ENCODE data around the gene SURF4.

SURF4 gene

DNA sequence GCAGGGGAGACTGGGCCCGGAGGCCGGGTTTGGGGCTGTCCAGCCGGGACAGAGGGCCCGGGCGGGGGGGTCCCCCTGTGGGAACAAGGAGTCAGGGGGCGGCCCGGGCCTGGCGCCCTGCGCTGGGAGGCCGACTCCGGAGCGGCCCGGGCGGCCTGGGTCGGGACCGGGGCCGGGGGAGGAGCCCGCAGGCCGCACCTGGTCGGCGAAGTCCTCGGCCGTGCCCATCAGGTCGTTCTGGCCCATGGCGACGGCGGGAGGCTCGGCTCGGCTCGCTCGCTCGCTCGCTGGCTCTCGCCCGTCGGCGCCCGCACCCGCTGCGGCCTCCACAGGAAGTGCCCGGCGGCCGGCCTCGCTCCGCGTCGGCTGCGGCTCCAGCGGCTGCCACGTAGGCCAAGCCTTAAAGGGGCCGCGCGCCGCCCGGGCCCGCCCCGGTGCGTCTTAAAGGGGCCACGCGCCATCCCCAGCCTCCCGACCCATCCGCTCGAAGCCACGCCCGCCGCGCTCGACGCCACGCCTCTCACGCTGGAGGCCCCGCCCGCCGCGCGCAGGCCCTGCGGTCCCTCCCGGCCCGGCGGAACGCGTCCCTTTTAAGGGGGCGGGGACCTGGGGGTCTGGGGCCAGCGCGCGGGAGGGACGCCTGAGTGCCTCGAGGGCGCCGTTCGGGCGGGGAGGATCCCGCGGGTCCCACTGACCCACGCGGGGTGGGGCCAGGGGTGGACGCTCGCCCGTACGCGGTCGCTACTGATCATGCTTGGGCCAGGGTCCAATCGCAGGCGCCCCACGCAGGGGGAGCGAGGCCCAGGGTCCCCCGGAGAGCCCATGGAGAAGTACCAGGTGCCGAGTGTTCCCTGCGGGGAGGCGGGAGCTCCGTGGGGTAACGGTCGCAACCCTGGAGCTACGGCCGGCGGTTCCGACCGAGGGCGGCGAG is at the start of gene SURF4, which contains the start of gene STKLD1:
SURF4 (minus strand) TSS at position 337 of the 931 bp plus-strand sequence; CDS start at position 246, 91 bp downstream.
STKLD1 (plus strand) TSS at position 643 of the 931 bp plus-strand sequence; CDS start at position 751, 108 bp downstream.
- peak; percentile 94 for DNase-seq

DNA sequence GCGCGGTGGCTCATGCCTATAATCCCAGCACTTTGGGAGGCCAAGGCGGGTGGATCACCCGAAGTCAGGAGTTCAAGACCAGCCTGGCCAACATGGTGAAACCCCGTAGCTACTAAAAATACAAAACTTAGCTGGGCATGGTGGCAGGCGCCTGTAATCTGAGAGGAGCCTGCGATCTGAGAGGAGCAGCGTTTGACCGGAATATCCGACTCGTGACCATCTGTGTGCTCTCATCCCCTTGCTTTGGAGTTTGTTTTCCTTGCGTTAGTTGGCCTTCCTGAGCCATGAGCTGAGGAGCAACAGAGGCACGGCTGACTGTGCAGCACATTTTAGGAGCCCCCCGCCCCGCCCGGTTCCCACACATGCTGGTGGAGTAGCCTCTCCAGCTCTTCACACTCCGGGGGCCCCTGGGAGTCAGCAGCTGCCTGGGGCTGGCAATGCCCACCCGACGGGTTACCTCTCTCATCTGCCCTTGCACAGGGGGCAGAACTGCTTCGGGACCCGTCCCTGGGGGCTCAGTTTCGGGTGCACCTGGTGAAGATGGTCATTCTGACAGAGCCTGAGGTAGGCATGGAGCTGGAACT is 49.3 kb upstream of the SURF4 start:
- no peak for DNase-seq

DNA sequence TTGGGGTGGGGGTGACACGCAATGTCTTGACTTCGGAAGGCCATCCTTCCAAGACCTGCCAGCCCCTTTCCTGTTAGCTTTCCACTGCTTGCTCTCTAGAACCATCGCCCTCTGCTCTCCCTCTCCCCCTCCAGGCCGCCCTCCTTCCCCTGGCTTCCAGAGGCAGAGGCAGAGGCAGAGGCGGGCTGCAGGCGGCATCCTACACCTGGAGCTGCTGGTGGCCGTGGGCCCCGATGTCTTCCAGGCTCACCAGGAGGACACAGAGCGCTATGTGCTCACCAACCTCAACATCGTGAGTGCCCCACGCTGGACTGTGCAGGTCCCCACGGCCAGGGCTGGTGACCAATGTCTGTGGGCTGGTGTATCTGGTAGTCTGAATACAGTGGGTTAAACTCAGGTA is 48.3 kb upstream of the SURF4 start:
- no peak for DNase-seq

DNA sequence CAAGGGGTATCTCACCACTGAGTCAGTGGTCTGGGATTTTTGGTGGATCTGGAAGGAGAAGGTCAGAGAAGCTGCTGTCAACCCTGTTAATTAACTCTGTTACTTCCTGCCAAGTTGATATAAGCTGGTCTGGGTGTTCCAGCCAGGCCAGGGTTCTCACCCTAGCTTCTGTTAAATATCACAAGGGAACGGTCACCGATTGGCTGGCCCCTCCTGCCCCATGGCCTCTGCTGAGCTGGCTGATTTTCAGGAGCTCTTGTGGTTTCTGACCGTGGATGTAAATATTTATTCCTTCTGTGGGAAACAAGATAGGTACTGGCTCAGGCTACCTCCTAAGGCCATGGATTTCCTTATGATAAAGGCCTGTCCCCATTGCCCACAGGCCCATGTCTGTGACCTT is 47.4 kb upstream of the SURF4 start:
- no peak for DNase-seq

DNA sequence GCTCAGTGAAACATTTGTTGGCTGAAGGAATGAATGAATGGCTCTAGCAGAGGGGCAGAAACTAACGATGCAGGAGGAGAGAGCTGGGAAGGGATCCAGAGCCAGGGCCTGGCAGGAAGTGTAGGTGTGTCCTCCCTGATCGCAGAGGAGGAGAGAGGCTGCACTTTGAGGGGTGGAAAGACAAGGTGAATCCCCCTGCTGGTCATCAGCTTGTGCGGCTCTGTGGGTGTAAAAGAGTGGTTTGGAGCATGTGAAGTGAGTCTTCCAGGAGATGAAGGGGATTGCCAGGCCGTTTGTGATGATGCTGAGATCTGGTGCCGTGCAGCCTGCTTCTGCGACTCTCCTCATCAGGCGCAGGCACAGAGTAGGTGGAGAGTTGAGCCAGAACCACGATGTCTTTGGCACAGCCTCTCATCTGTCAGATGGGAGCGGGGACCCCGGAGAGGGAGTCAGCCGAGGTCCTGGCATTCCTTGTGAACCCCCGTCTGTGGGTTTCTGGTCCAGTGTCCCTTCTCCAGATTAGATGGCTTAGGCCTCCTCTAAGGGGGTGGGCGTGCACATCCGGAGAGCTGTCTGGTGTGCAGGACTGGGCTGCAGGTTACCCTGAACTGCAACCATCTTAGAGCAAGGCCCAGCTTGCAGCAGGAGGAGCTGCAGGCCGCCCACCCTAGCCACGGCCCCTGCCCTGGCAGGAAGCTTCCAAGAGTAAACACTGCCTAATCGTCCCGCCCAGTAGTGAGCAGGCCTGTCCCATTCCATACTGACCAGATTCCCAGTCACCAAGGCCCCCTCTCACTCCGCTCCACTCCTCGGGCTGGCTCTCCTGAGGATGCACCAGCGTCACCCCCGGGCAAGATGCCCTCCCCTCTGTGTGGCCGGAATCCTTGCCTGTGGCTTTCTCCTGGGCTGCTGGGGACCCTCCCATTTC is 46.0 kb upstream of the SURF4 start, which contains the start of gene ADAMTS13:
ADAMTS13 (plus strand) TSS at position 753 of the 928 bp plus-strand sequence; CDS start at position 830, 77 bp downstream.
- no peak for DNase-seq

DNA sequence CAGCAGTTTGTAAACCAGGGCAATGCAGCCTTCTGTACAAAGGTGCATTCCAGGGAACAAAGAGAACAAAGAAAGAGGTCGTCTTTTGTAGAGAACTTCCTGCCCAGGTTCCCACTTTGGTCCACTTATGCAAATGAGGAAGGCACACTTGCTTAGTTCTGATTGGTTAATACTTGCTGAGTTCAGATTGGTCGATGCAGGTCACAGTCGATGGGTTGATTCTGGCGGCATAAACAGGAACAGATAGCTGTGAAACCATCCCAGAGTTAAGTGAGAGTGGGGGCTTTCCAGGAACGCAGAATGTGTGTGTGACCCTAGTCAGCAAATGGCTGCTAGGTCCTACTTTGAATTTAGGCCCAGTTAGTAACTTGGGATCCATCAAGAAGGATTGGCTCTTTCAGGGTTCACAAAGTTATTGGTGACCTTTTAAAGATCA is 44.5 kb upstream of the SURF4 start:
- no peak for DNase-seq

DNA sequence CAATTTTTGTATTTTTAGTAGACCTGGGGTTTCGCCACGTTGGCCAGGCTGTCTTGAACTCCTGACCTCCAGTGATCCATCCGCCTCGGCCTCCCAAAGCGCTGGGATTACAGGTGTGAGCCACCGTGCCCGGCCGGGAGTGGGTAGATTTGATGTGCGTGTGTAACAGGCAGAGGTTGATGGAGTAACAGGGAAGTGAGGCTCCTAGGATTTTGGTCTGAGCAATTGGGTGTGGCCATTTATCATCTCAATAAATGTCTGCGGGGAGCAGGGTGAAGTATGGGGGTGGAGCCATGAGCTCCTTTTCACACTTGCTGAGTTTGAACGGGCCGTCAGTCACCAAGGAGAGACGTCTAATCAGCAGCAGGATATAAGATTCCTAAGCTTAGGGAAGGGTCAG is 43.1 kb upstream of the SURF4 start:
- no peak for DNase-seq

DNA sequence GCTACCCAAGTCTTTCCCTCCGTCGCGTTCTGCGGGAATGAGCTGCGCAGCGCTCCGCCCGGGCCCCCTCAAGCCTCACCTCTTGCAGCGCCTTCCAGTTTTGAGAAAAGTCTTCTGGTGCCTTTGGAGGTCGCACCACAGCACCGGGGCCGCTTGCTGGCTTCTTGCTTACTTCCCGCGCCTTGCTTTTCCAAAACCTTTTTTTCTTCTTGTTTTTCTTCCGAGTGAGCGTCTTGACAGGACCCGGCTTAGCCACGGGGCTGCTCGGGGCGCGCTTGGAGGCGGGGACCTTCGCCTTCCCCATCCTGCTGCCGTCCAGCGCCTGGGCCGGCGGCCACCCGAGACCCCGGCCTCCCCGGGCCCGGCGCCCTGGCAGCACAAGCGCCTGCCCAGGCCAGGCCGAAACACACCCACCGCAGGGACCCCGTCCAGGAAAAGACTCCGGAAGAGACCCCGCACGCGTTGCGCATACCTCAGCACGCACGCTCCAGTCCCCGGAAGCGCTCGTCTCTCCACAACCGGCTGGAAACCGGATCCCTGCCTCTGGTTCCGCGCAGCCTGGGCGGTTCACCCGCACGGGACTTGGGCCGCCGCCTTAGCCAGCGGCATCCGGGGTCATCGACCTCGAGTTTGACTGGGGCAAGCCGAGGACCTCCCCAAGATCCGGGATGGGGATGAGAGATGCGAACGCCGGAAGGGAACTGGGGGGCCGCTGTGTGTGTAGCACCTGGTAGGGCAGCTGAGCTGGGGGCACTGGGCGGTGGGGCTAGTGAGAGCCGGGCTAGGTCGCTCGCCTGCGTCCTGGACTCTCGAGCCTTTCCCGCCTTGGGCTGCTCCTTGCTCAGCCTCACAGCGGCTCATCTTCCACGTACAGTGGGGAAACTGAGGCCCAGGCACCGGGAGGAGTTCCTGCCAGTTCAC is 41.9 kb upstream of the SURF4 start, which contains the start of gene REXO4:
REXO4 (minus strand) TSS at position 470 of the 921 bp plus-strand sequence; CDS start at position 304, 166 bp downstream.
- peak; percentile 83 for DNase-seq

DNA sequence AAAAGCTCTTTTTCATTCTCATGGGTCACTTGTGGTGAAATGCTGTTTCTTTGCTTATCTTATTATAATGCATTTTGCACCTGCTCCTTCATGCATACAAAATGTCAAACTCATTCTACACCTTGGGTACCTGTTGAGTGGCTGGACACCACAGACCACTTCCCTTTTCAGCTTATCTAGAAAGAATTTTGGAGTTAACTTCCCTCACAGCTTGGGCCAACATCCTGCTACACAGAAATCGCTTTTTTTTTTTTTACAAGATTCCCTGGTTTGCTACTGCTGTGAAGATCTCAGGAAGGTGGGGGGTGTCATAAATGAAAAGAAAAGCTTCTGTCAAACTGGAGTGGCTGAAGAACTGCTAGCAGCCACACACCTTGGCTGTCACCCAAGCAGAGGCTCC is 39.3 kb upstream of the SURF4 start:
- DNase-seq, result no peak

DNA sequence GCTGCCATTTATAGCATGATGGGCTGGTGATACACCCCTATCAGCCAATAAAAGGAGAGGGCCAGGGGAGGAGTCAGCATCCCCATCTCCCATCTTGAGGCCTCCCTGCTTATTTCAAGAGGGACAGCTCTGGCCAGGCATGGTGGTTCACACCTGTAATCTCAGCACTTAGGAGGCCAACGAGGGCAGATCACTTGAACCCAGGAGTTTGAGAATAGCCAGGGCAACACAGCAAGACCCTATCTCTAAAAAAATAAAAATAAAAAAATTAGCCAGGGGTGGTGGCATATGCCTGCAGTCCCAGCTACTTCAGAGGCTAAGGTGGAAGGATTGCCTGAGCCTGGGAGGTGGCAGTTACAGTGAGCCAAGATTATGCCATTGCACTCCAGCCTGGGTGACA is 32.2 kb upstream of the SURF4 start:
- DNase-seq, result no peak

DNA sequence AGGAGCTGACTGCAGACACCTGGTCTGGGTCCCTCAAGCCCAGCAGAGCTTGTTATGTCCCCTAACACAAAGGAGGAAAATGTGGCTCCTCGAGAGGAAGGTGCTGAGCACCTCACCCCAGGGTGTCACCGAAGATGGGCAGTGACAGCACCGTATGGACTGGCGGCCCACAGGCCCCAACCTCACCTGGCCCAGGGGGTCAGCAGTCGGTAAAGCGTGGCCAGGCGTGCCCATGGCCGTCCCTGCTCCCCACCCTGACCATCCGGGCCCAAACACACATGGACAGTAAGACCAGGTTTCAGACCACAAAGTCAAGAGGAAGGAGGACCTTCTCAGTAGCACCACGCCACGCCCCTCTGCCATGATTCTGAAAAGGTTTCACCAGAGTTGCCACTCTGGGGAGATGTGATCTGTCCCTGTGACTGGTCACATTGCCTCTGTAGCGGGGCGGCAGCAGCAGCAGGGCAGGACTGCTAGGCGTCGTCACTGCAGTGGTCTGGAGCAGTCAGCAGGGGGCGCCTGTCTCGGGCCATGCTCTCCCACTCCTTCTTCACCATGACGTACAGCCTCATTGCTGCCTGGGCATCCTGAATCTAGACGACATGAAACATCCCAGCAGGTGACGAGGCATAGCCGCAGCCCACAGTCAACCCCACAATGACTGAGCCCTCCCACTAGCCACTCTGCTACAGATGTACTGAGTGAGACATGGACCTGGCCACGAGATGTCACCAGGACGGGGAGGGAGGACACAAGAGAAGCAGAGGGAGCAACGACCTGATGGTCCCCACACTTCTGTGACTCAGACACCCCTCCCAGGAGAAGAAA is 30.8 kb upstream of the SURF4 start:
- DNase-seq, result peak; percentile 81

DNA sequence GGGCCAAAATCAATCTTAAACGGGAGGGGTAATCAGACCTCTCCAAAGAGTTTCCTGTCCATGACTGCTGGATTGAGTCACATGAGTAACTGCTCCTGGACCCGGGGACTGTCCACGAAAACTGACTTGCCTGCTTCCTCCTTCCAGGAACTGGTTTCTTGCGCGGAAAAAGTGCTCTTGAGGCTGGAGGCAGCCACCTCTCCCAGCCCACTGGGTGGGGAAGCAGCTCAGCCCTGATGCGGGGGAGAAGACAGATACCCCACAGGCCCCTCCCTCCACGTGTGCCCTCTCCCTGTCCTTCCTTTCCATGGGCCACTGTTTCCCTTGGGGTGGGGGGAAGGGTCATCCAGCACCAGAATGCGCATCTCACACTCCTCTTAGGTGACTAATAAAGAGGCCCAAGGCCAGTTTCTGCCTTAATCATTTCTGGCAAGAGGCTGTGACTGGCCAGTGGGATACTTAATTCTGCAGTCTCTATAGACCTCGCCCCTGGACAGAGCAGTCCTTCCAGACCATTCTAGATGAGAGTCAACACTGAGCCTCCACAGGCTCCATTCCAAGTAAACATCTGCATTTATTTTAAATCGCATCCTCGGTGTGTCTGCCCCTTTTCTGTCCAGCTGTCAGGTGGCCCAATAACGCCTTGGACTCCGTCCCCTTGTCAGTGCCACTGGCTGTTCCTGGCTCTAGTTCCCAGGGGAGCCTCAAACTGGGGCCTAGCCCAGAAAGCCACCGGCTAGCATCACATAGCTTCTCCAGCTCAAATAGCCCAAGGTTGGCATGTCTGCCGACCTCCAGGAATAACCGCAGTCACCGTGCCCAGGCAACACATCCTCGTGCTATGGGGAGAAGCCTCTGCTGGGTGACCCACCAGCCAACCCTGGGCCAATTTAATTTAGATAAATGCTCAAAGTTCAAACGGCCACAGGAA is 29.9 kb upstream of the SURF4 start:
- DNase-seq, result no peak

DNA sequence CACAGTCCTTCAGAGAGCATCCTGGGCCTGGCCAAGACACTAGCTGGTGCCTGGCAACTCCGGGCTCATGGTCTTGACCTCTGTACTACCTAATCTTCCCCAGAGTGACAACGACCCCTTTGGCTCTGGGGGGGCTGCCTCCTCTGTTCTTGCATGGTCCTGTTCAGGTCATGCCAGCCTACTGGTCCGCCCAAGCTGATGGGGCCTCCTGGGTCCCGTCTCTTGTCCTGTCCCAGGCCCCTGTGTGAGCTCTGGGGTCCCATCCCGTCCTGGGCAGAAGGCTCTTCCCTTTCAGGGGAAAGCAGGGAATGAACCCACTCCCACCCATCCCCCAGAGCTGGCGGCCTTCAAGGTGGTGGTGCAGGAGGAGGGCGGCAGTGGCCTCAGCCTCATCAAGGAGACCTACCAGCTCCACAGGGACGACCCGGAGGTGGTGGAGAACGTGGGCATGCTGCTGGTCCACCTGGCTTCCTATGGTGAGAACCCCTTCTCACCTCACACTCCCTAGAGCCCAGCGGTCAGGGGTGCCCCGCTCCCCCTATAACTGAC is 28.7 kb upstream of the SURF4 start:
- no peak for DNase-seq

DNA sequence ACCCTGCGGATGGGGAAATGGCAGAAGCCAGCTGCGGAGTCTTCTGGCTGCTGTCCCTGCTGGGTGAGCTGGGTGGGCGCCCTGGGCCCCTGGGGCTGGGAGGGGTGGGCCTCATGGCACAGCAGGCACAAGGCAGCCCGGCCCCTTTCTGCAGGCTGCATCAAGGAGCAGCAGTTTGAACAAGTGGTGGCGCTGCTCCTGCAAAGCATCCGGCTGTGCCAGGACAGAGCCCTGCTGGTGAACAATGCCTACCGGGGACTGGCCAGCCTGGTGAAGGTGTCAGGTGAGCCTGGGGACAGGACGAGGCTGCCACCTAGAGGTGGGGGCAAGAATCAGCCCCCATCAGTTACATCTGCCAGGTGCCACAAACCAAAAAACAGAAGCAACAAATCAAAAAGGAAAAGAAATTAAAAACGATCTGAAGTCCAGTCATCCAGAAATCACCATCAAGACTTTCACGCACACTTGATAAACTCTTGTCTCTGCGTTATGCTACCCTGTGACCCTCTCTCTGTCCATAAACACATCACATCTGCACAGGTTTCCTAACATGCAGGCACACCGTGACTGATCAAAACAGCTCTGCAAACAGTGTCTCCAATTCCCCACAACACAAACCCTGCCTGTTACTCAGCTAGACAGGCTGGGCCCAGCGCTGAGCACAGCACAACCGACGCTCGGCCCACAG is 28.1 kb upstream of the SURF4 start:
- peak; percentile 75 for DNase-seq

DNA sequence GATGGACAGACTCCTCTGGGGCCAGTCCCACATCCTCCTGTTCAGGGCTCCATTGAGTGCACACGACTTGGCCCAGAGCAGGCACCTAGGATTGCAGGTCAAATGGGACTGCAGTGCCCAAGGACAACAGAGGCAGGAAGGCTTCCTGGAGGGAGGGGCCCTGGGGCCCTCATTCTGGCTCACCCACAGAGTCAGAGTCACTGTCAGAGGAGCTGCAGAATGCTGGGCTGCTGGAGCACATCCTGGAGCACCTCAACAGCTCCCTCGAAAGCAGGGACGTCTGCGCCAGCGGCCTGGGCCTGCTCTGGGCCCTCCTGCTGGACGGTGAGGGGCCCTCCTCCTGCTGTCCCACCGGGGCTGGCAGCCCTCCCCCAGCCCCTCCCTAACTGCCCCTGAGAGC is 26.8 kb upstream of the SURF4 start:
- no peak for DNase-seq

DNA sequence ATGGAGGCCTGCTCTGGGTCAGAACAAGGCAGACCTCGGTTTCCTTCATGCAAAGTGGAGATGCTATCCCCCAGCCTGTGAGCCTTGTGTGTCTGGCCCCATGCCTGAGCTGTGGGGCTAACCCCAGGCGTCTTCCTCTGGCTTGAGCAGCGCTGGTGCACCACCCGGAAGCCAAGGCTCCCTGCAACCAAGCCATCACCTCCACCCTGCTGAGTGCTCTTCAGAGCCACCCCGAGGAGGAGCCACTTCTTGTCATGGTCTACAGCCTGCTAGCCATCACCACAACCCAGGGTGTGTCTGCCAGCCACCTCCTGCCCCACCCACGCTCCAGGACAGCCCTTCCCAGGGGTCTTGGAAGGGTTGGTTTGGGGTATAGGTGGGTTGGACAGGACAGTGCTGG is 25.7 kb upstream of the SURF4 start:
- no peak for DNase-seq

DNA sequence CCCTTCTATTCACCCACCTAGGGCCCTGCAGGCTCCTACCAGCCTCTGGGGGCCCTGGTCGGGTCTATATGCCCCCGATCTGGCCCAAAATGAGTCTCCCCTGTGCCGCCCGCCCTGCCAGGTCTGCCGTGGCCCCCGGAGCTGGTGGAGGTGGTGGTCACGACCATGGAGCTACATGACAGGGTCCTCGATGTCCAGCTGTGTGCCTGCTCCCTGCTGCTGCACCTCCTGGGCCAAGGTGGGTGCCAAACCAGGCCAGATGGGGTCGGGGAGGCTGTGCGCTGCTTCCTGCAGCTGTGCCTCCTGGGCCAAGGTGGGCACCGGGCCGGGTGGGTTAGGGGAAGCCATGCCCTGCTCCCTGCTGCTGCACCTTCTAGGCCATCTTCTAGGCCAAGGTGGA is 24.4 kb upstream of the SURF4 start:
- DNase-seq, result no peak

DNA sequence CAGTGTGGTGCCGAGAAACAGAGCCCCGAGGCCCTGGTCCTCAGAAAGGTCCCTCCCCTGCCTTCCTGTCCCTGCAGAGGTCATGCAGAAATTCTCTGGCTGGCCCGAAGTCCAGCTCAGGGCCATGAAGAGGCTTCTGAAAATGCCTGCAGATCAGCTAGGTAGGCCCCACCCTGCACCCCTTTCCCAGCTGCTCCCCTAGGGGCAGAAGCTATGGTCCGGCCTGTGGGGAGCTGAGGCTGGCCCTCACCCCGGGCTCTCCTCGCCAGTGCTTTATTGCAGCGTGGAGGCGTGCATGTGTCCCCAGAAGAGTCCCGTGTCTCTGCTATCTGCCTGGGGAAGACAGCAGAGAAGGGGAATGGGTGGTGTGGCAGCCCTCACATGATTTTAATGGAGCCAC is 22.0 kb upstream of the SURF4 start:
- DNase-seq, result no peak

DNA sequence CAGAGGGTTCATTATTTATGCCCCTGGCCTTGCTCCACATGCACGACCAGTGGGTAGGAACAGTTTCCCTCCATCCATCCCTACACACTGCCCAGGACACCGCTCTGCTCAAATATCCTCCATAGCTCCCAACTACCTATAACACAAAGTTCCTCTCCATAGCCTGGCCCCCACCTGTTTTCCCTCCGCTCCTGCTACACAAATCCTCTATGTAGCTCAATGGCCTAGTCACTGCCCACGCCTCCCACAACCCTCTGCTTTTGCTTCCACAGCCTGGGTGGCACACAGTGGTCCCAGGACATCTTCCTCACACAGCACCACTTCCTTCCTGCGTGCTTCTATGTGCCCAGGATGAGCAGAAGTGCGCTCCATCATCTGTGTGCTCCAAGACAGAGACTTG is 21.5 kb upstream of the SURF4 start:
- DNase-seq, result no peak
